ENCODE data around the gene ITGAL. TPM values are rescaled to one million over a fixed set of nuclear protein-coding genes. Genes with fewer than 3 reads are reported as not detected.

ITGAL gene
- total and polyA plus RNA-seq, 2 of the 13 experiments (the other 11 are each of a cell fraction or from before 2014, with no cell fraction given), result 0.86 to 1.2 TPM

GRCh38 chr16:30535777-30536190, 63.2 kb downstream of the ITGAL start (continued):
- peak in 1 of 2 experiments; percentile 5; a peak in 1 of 4 replicates for TF ChIP-seq EP300 (IDR thresholded peaks at IDR 0.05; ENCODE audit: low read depth in 2 of 2, low read length in 2 of 2)
- TF ChIP-seq EP300 (CRISPR knock-in tag; IDR thresholded peaks at IDR 0.05; ENCODE audit: borderline replicate concordance), result no peak
- peak; percentile 85; the same call in 1 of the 2 replicates for TF ChIP-seq ZSCAN9 (CRISPR knock-in tag; IDR thresholded peaks at IDR 0.05; ENCODE audit: borderline replicate concordance)
- peak; percentile 77; the same call in 1 of the 2 replicates for TF ChIP-seq ZSCAN22 (CRISPR knock-in tag; IDR thresholded peaks at IDR 0.05)
- no peak for TF ChIP-seq BCL6 (CRISPR knock-in tag; IDR thresholded peaks at IDR 0.05)
- no peak for TF ChIP-seq MIER2 (CRISPR knock-in tag; IDR thresholded peaks at IDR 0.05)
- peak; percentile 39; the same call in 1 of the 2 replicates for TF ChIP-seq ETV5 (CRISPR knock-in tag; IDR thresholded peaks at IDR 0.05; ENCODE audit: borderline replicate concordance)
- TF ChIP-seq, protein P1, sequence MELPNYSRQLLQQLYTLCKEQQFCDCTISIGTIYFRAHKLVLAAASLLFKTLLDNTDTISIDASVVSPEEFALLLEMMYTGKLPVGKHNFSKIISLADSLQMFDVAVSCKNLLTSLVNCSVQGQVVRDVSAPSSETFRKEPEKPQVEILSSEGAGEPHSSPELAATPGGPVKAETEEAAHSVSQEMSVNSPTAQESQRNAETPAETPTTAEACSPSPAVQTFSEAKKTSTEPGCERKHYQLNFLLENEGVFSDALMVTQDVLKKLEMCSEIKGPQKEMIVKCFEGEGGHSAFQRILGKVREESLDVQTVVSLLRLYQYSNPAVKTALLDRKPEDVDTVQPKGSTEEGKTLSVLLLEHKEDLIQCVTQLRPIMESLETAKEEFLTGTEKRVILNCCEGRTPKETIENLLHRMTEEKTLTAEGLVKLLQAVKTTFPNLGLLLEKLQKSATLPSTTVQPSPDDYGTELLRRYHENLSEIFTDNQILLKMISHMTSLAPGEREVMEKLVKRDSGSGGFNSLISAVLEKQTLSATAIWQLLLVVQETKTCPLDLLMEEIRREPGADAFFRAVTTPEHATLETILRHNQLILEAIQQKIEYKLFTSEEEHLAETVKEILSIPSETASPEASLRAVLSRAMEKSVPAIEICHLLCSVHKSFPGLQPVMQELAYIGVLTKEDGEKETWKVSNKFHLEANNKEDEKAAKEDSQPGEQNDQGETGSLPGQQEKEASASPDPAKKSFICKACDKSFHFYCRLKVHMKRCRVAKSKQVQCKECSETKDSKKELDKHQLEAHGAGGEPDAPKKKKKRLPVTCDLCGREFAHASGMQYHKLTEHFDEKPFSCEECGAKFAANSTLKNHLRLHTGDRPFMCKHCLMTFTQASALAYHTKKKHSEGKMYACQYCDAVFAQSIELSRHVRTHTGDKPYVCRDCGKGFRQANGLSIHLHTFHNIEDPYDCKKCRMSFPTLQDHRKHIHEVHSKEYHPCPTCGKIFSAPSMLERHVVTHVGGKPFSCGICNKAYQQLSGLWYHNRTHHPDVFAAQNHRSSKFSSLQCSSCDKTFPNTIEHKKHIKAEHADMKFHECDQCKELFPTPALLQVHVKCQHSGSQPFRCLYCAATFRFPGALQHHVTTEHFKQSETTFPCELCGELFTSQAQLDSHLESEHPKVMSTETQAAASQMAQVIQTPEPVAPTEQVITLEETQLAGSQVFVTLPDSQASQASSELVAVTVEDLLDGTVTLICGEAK (IDR thresholded peaks at IDR 0.05), result no peak
- TF ChIP-seq, protein P1 (CRISPR knock-in tag; IDR thresholded peaks at IDR 0.05), result peak; percentile 70; the same call in 1 of the 2 replicates
- peak; percentile 81 for TF ChIP-seq STAG1 (CRISPR knock-in tag; IDR thresholded peaks at IDR 0.05)
- TF ChIP-seq SALL1 (CRISPR knock-in tag; IDR thresholded peaks at IDR 0.05), result peak; percentile 84
- no peak for TF ChIP-seq ZFAT (CRISPR knock-in tag; conservative IDR thresholded peaks at IDR 0.05)
- peak; percentile 46; the same call in 1 of the 2 replicates for TF ChIP-seq ZNF766 (CRISPR knock-in tag; IDR thresholded peaks at IDR 0.05; ENCODE audit: borderline replicate concordance)
- TF ChIP-seq, protein P2, sequence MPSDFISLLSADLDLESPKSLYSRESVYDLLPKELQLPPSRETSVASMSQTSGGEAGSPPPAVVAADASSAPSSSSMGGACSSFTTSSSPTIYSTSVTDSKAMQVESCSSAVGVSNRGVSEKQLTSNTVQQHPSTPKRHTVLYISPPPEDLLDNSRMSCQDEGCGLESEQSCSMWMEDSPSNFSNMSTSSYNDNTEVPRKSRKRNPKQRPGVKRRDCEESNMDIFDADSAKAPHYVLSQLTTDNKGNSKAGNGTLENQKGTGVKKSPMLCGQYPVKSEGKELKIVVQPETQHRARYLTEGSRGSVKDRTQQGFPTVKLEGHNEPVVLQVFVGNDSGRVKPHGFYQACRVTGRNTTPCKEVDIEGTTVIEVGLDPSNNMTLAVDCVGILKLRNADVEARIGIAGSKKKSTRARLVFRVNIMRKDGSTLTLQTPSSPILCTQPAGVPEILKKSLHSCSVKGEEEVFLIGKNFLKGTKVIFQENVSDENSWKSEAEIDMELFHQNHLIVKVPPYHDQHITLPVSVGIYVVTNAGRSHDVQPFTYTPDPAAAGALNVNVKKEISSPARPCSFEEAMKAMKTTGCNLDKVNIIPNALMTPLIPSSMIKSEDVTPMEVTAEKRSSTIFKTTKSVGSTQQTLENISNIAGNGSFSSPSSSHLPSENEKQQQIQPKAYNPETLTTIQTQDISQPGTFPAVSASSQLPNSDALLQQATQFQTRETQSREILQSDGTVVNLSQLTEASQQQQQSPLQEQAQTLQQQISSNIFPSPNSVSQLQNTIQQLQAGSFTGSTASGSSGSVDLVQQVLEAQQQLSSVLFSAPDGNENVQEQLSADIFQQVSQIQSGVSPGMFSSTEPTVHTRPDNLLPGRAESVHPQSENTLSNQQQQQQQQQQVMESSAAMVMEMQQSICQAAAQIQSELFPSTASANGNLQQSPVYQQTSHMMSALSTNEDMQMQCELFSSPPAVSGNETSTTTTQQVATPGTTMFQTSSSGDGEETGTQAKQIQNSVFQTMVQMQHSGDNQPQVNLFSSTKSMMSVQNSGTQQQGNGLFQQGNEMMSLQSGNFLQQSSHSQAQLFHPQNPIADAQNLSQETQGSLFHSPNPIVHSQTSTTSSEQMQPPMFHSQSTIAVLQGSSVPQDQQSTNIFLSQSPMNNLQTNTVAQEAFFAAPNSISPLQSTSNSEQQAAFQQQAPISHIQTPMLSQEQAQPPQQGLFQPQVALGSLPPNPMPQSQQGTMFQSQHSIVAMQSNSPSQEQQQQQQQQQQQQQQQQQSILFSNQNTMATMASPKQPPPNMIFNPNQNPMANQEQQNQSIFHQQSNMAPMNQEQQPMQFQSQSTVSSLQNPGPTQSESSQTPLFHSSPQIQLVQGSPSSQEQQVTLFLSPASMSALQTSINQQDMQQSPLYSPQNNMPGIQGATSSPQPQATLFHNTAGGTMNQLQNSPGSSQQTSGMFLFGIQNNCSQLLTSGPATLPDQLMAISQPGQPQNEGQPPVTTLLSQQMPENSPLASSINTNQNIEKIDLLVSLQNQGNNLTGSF (CRISPR knock-in tag; IDR thresholded peaks at IDR 0.05), result 0 out of 2 replicates have a peak, but pooled peaks have one; percentile 77
- peak; percentile 39 for TF ChIP-seq POLR2G (IDR thresholded peaks at IDR 0.05; ENCODE audit: low read depth, low read length)
- peak; percentile 93 for TF ChIP-seq ZFP37 (CRISPR knock-in tag; IDR thresholded peaks at IDR 0.05; ENCODE audit: borderline replicate concordance)
